HG03175 (cell line): Measurements from ENCODE around the gene EIF4G1.

ENCODE experiments used
- ATAC-seq: cut with Tn5 transposase; IDR thresholded peaks from one replicate; pipeline ENCODE4 v1.9.1; 2021; ENCODE audit warnings: mild to moderate bottlenecking, moderate library complexity; ENCODE audit not compliant: unreplicated experiment

The EIF4G1 gene

GRCh38 chr3:184300378-184300720 is 14.1 kb upstream of the EIF4G1 start:
- ATAC-seq, result no peak

GRCh38 chr3:184305577-184305976 is 8.8 kb upstream of the EIF4G1 start:
- no peak for ATAC-seq

- no peak for ATAC-seq
Measured at GRCh38 chr3:184306341-184306972, 7.9 kb upstream of the EIF4G1 start.

GRCh38 chr3:184307915-184308314 is 6.5 kb upstream of the EIF4G1 start:
- ATAC-seq, result no peak

GRCh38 chr3:184308744-184309143 is 5.7 kb upstream of the EIF4G1 start:
- no peak for ATAC-seq

- ATAC-seq, result no peak
Measured at GRCh38 chr3:184311633-184312032, 2.8 kb upstream of the EIF4G1 start.

- peak; percentile 38 for ATAC-seq
Measured at GRCh38 chr3:184314700-184315542, 515 bp downstream of the EIF4G1 start.

GRCh38 chr3:184315543-184315867 is 1.1 kb downstream of the EIF4G1 start:
- ATAC-seq, result peak; percentile 13

- ATAC-seq, result no peak
Measured at GRCh38 chr3:184315871-184316661, 1.7 kb downstream of the EIF4G1 start.

- no peak for ATAC-seq
Measured at GRCh38 chr3:184316792-184317191, 2.4 kb downstream of the EIF4G1 start.

- ATAC-seq, result no peak
Measured at GRCh38 chr3:184317201-184317600, 2.8 kb downstream of the EIF4G1 start.

- ATAC-seq, result no peak
Measured at GRCh38 chr3:184320104-184320445, 5.7 kb downstream of the EIF4G1 start.

- no peak for ATAC-seq
Measured at GRCh38 chr3:184321666-184322065, 7.3 kb downstream of the EIF4G1 start.

- no peak for ATAC-seq
Measured at GRCh38 chr3:184322731-184323487, 8.5 kb downstream of the EIF4G1 start.

GRCh38 chr3:184323696-184324095 is 9.3 kb downstream of the EIF4G1 start:
- no peak for ATAC-seq

- no peak for ATAC-seq
Measured at GRCh38 chr3:184325269-184325668, 10.9 kb downstream of the EIF4G1 start.

- no peak for ATAC-seq
Measured at GRCh38 chr3:184325715-184326369, 11.4 kb downstream of the EIF4G1 start.

GRCh38 chr3:184327171-184327570 is 12.8 kb downstream of the EIF4G1 start:
- ATAC-seq, result no peak

- ATAC-seq, result no peak
Measured at GRCh38 chr3:184328516-184328915, 14.1 kb downstream of the EIF4G1 start.

- ATAC-seq, result no peak
Measured at GRCh38 chr3:184332370-184333090, 18.1 kb downstream of the EIF4G1 start.
